GM21526 (cell line): ENCODE results near the gene ST8SIA6.

Source experiments
- ATAC-seq: cut with Tn5 transposase; IDR thresholded peaks from one replicate; pipeline ENCODE4 v1.9.1; 2021; ENCODE audit warnings: moderate library complexity; ENCODE audit not compliant: unreplicated experiment, low FRiP score

The ST8SIA6 gene

DNA sequence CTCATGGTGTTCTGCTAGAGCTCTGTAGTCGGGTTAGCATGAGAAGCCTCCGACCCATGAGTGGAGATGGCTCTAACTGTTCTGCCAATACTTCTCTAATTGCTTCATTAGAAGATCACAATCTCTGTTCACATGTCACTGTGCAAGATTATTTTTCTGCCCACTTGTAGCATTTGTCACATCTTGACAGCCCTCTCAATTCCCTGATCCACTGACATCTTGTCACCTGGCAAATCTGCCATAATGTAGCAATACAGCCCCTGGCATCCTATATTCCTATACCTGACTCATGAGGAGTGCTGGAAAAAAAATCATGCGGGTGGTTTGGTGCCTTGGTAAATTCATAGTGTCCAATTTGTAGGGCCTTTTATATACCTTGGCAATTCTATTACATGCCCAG lies 58.4 kb downstream of the ST8SIA6 start:
- ATAC-seq = no peak

DNA sequence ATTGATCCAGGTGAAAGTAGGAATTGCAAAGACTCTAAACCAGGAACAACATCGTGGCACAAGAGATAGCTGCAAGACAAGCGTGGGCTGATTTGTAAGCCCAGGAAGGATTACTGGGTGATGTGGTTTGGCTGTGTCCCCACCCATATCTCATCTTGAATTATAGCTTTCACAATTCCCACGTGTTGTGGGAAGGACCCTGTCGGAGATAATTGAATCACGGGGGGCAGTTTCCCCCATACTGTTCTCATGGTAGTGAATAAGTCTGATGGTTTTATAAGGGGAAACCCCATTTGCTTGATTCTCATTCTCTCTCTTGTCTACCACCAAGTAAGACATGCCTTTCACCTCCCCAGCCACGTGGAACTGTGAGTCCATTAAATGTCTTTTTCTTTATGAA lies 59.5 kb downstream of the ST8SIA6 start:
- no peak for ATAC-seq

DNA sequence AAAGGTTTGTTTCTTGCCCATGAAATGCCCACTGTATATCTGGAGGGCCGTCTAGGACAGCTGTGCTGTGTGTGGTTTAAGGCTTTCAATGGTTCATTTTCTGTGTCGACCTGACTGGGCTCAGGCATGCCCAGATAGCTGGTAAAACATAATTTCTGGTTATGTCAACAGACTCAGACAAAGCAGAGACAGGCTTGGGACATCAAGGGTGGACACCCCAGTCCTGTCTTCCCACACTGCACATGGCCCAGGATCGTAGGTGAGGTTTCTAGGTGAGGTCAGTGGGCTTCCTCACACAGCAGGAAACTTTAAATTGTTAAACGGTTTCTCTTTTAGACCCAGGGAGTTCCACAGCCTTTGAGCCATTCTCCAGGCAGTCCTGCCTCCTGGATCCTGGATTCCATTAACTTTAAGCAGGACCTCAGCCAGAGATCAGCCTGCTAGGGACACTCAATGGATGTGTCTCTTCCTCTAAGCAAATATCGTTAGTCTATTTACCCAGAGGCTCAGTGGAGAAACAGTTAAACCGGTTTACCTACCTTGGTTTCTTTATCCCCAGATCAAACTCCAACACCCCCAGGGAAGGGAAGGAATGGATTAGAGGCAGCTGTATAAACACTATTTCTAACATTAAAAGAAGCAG lies 66.4 kb downstream of the ST8SIA6 start:
- ATAC-seq = no peak

DNA sequence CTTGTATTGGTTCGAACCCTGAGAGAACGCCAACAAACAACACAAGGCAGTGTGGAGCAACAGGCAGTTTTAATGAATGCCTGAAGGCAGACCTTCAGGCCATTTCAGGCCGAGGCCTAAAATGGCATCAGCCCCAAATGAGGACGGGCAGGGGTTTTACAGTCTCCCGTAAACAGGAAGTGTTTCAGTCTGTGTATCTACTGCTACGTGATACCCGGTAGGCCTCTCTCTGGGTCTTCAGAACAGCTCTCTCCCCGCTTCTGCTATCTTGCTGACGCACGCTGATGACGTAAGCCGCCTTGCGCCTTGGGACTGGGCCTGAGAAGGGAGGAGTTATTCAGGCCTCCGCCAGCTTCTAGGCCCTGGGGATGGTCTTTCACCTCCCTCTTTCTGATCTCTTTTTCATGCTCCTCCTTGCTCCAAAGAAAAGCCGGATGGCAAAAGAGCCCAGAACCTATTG lies 67.7 kb downstream of the ST8SIA6 start:
- ATAC-seq = no peak

DNA sequence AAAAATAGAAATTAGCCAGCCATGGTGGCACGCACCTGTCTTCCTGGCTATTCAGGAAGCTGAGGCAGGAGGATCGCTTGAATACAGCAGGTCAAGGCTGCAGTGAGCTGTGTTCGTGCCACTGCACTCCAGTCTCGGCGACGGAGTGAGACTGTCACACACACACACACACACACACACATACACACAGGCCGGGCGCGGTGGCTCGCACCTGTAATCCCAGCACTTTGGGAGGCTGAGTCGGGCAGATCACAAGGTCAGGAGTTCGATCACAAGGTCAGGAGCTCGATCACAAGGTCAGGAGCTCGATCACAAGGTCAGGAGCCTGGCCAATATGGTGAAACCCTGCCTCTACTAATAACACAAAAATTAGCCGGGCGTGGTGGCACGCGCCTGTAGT lies 68.4 kb downstream of the ST8SIA6 start:
- no peak for ATAC-seq

DNA sequence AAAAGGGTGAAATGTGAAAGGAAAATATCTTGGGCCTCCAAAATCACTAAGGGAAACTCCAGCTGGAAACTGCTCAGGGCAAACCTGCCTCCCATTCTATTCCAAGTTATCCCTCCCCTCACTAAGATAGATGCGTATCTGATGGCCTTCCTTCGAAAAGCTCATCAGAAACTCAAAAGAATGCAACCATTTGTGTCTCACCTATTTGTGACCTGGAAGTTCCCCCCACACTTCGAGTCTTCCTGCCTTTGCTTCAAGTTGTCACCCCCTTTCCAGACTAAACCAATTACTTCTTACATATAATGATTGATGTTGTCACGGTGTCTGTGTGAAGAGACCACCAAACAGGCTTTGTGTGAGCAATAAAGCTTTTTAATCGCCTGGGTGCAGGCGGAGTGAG lies 69.3 kb downstream of the ST8SIA6 start:
- ATAC-seq = no peak

DNA sequence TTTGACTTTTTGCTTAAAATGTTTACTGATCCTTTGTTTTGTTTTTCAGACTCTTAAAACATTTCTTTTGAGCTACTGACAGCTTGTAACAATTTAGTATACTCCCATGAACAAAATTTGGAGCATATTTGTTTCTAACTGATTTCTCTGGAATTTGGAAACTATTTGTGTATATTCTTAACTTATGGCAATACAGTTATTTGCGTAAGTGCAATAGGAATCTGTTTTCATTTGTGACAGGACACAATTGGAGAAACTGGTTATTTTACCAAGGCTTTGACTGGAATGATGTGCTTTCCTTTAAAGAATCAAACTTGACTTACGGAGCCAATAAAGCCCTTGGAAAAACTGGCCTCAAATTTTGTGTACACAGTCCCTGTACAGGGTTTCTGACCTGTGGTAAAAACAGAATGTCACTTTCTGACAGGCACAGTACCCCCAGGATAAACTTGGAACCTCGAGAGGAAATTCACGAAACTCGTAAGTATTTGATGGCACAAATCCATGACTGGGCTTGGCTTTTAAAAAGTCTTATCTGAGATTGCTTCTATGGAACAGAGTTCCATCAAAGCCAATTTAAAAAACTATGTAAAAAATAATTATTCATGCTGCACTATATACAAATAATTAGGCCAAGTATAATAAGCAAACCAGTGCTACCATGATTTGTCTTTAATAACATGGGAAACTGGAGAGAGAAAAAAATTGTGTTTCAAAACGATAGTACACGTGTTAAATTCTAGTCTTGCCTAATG lies 70.4 kb downstream of the ST8SIA6 start:
- no peak for ATAC-seq

DNA sequence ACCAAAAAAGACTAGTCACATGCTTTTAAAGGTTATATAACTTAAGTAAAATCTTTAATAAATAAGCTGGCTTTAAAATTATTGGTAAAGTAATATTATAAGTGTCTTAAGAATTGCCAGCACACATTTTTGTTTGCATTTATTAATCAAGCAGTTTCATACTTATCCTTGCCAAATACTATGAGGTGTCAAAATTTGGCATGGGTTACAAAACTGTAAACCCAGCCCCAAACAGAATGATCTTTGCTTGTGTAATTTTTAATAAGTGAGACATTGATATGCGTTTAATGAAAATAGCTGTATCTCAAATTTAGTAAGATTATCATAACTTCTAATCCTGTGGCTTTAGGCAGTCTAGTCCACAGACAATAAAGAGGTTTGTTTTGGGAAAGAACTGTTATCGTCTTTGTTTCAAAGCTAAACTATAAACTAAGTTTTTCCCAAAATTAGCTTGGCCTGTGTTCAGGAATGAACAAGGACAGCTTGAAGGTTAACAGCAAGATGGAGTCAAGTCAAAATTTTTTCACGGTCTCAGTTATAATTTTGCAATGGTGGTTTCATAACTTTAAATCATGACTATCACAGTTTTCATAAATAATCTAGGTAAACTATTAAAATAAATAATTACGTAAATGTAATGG lies 72.8 kb downstream of the ST8SIA6 start:
- no peak for ATAC-seq

DNA sequence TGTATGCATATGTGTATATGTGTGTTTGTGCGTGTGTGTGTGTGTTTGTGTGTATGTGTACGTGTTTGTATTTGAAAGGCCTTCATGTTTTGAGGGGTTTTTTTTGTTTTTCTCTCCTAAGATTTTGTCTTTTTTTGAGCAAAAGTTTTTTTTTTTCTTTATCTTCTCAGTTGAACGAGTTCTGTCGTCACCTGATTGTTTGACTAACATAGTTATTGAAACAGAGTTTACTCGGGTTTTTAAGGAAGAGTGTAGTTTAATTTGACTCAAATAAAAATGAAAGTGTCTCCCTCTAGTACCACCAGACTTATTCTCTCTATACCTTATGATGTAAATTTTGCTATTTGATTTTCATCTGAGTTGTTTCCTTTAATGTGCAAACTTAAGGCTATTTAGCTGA lies 73.5 kb downstream of the ST8SIA6 start:
- no peak for ATAC-seq

DNA sequence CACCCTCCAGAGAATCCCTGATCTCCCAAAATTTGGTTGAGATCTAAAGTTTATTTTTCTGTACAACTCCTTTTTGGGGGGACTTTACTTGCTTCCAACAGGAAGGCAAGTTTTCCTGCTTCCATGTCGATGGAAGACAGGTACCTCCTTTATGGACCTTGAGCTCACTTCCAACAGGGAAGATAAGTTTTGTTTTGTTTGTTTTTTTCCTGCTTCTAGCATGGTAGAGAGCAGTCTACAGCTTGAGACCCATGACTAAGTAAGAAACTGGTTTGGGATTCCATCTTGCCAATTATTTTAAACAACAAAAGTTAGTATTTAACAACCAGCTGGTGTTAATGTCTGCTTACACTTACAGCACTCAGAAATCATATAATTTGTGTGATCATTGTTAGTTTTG lies 74.4 kb downstream of the ST8SIA6 start:
- ATAC-seq = no peak

DNA sequence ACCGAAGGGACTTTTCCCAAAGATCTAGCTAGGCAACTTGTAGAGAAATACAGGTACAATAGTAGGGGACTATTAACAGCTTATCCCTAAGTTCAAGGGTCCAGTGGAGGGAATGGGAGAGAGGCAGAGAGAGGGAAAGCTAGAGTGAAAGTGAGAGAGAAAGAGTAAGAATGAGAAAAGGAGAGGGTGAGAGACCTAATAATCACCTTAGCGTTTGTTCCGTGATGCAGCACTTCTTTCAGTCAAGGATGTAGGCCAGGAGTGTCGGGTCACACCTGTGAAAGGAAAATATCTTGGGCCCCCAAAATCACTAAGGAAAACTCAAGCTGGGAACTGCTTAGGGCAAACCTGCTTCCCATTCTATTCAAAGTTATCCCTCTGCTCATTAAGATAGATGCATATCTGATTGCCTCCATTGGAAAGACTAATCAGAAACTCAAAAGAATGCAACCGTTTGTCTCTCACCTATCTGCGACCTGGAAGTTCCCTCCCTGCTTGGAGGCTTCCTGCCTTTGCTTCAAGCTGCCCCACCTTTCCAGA lies 75.2 kb downstream of the ST8SIA6 start:
- ATAC-seq = no peak

DNA sequence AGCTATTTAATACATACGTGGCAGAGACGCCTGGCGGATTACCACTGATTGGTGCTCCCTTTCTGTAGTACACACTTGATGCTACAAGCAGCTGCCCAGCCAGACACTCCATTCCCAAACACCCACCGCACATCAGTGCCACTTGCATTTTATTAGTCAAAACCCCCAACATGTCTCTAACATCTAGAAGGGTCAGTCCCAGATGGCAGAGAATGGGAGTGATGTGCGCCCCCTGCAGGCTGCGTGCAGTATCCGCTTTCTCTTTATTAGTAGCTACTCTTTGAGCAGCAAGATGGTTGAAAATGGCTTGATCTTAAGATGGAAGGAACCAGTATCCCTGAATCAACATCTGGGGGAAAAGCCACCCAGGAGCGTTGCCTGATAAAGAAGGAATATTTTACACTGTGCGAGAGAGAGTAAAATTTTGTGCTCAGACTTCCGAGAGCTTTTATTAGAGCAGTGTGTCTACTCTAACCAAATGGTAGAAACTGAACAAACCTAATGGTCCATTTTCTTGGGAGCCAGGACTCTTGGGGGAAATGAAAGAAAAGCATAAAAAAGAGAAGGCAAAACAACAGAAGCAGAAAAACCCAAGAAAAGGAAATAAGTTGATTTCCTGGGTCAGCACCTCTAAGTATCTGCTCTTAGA lies 78.3 kb downstream of the ST8SIA6 start:
- peak; percentile 70 for ATAC-seq

DNA sequence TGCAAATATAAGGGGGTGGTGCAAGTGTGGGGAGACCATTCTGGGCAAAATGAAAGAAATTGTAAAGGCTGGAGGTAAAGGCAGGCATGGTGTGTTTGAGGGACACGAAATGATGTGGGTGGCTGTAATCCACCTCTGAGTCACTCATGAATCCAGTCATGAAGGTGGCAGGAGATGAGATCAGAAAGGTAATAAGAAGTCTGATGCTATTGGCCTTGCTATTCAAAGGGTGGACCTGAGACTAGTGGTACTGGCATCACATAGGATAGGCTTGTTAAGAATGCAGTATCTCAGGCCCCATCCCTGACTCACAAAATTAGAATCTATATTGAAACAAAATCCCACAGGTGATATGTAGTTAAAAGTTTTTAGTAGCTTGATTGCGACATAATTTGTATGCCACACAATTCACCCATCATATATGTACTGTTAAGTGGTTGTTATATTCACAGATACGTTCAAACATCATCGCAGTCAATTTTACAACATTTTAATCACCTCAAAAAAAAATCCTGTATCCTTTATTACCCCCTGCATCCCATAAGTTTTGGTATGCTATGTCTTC lies 85.6 kb downstream of the ST8SIA6 start:
- ATAC-seq = no peak

DNA sequence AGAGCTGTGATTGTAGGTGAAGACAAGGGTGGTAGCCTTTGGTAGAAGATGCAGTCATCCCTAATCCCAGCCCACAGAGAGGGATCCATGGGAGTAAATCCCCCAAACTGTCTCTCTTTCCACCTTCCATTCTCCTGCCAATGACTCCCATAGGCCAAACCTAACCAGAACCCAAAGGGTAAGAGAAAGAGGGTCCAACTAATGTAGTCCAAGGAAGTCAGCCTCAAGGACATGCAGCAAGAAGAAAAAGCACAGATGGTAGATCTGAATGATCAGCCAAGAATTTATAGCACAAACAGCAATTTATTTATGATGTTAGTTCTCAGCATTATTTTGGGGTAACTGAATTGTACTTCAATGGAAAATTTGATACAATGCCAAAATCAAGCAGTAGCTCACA lies 87.7 kb downstream of the ST8SIA6 start:
- ATAC-seq = no peak

DNA sequence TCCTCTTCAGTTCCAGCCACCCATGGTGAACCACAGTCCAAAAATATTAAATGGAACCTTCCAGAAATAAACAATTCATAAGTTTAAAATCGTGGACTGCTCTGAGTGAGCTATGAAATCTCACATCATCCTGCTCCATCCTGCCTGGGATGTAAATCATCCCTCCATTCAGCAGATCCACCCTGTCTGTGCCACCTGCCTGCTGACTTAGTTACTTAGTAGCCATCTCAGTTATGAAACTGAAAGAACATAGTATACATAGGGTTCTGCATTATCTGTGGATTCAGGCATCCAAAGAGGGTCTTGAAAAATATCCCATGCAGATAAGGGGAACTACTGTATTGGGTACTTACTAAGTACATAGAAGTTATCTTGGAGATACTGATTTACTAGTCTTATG lies 89.0 kb downstream of the ST8SIA6 start:
- no peak for ATAC-seq

DNA sequence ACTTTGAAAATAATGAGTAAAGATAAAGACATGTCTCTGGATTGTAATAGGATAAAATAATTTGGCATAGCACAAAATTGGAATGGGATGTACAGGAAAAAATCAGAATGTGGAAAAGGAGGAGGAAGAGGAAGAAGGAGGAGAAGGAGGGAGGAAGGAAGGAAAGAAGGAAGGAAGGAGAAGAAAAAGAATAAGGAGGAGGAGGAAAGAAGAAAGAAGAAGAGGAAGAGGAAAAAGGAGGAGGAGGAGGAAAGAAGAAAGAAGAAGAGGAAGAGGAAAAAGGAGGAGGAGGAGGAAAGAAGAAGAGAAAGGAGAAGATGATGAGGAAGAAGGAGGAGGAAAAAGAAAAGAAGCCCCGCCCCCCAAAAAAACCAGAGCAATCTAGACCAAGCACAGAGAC lies 95.9 kb downstream of the ST8SIA6 start:
- ATAC-seq = no peak

DNA sequence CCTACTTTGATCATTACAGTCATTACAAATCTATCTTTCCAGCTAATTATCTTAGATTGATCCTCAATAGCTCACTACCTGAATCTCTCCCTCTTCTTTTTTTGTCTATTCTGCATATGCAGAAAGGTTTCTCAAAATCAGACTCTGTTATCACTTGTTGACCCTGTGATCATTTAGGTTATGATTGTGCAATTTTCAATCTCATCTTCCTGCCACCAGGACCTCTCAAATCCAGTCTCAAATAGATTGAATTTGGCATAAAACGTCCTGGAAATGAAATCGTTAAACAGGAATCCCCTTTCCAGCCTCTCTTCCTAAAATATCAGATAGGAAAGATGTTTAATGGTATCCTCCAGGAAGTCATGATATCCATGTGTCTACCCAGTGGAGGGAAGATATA lies 96.6 kb downstream of the ST8SIA6 start:
- no peak for ATAC-seq

DNA sequence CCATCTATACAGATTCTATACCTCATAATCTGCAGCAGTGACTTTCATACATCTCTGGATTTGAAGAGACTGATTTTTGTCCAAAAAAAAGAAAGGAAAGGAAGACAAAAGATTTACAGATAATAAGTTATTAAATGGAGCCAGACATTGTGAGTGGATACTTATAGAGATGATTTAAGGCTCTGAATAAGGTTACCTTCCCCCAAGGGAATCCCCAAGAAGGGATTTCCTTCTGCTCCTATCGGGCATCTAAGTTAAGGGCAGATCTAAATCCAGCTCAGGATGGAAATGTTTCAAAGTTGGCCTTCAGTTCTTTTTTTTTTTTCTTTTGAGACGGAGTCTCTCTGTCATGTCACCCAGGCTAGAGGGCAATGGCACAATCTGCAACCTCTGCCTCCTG lies 97.6 kb downstream of the ST8SIA6 start:
- ATAC-seq = no peak

DNA sequence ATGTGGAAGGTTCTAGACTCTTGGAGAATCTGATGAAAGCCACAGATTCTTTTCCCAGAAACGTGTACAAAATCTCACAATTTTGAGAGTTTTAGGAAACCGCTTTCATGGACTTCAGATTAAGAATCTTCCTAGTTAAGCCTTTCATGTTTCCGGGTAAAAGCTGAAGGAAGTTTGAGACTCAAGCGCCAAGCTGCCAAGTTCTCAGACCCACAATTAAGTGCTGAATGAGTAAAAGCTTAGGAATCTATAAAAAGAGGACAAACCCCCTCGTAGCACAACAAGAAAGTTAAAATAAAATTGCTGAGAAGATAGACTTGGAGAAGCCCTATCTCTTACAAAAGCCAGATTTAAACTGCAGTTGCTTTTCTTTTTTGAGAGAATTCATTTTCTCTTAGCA lies 99.6 kb downstream of the ST8SIA6 start:
- ATAC-seq = no peak

DNA sequence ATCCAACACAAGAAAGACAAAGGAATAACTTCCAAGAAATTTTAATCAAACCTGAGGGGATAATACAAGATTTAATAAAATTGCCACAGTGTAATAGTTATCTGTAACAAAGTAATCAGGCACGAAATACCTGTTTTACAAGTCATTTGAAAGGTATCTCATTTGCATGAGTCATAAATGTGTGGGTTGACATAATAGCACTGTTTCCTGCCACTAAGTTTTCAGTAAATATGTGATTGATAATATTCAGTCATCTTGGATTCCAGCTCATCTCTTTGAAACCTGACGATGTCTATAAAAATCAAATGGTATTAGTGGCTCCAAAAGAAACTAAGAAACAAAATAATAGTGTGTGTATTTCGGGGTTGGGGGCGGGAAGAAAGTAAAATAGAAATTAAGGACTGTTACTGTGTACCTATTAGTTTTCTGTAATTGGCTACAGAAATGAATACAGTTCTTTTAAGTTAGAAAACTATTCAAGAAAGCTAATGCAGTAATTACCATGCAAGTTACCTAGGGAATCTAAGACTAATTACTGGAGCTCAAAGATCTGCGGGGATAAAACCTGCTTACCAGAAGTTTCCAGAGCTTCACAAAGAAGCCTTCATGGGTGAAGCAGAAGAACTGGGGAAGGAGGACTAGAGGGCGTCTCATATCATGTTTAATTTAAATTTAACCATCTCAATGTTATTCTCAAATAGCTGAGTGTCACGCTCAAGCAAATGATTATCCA lies 100.7 kb downstream of the ST8SIA6 start:
- no peak for ATAC-seq
